GM12872 (cell line): ENCODE data around the gene STK35.

ENCODE experiments used
- CTCF ChIP-seq: IDR thresholded peaks from 3 replicates; pipeline ENCODE4 v1.5.1; 2011; ENCODE audit warnings: low read depth, mild to moderate bottlenecking, low read length, moderate library complexity; ENCODE audit not compliant: insufficient read depth

STK35 gene

GRCh38 chr20:2137552-2138201, 36.0 kb downstream of the STK35 start:
- TF ChIP-seq CTCF = no peak

- TF ChIP-seq CTCF = no peak
These were observed 36.8 kb downstream of the STK35 start for GRCh38 chr20:2138396-2138795.

DNA sequence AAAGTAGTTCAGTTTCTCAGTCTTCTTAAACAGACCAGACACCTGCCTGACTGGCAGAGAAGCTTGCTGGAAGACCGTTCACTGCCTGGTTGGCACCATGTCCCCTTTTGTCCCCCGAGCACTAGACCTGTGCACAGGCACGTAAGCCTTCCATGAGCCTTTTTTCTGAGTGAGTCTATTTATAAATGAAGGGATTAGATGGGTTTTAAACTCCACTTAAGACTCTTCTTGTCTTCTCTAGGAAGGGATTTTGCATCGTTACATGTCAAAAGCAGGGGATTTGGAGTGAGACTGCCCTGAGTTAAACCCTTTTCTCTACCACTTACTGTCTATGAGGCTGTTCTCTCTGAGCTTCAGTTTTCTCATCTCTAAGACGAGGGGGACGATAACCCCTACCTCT, 37.6 kb downstream of the STK35 start:
- no peak for TF ChIP-seq CTCF

DNA sequence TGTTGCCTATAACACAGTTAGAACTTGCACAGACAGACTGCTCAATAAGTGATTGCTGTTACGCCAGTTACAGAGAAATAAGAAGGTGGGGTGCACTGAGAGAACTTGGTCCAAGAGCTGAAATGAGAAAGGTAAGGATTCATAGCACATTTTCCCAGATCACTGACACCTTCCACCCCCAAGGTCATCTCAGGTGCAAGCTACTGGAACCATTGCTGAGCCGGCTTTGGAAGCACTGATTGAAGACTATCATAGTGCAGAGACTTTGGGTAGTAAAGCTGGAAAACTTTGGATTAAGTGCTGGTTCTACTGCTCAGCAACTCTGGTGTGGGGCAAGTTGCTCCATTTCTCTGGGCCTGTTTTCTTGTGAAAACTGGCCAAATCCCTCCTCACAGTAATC, 38.1 kb downstream of the STK35 start:
- no peak for TF ChIP-seq CTCF

DNA sequence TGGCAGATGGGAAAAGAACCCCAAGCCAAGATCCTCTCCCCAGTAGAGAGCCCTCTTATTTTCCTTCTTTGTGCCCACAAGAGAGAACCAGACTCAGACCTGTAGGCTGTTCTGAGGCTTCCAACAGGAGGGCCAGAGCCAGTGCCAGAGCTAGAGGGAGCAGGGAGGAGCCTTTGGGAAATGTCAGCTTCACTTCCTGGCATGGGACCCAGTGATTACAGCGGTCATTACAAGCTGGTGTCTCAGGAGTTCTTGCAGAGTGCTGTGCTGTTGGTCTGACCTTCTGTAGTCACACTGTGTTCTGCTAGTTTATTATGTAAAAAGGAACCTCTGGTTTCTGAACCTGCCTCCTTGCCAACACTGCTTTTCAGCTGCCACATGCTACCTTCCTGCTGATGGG, 38.9 kb downstream of the STK35 start:
- TF ChIP-seq CTCF = no peak

GRCh38 chr20:2141600-2142575, 40.3 kb downstream of the STK35 start:
- no peak for TF ChIP-seq CTCF

GRCh38 chr20:2142649-2143048, 41.0 kb downstream of the STK35 start:
- TF ChIP-seq CTCF = no peak
